Measurements from ENCODE around the gene BHMT2. TPM values are rescaled to one million over a fixed set of nuclear protein-coding genes. Genes with fewer than 3 reads are reported as not detected.

Gene BHMT2
- total and polyA plus RNA-seq, 8 donors, result 0.28 to 2.8 (median 1.6) TPM

DNA sequence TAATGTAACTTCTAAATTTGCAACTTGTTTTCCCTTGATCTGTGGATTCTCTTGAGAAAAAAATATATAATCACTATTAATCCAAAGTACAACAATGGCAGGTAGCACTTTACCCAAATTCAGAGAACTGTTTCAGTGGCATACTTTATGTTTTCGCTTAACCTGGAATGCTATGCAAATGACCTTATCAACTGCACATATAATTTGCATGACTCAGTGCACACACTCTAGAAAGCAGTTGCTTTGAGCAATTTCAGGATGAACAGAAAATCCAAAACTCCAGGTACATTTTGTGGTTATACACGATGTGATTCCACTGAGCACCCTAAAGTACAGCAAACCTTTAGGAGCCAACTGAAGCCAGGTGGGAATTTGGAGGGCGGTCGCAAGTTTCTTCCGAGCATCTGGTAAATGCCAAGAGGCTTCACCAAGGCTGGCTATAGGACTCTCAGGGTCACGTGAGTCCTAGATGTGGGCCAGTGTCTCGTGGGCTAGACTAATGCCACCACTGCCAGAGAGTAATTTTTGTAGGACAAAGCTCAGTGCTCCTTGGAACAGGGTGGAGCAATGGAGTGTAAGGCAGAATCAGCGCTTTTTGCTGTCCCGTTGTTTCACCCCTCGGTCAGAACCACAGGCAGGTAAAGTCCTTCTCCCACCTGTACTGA lies 37.4 kb upstream of the BHMT2 start:
- no peak overlapping the region for H3K27ac ChIP-seq
- H3K9me3 ChIP-seq, result no peaks in the 10 kb centered on the region
- TF ChIP-seq, protein P1, sequence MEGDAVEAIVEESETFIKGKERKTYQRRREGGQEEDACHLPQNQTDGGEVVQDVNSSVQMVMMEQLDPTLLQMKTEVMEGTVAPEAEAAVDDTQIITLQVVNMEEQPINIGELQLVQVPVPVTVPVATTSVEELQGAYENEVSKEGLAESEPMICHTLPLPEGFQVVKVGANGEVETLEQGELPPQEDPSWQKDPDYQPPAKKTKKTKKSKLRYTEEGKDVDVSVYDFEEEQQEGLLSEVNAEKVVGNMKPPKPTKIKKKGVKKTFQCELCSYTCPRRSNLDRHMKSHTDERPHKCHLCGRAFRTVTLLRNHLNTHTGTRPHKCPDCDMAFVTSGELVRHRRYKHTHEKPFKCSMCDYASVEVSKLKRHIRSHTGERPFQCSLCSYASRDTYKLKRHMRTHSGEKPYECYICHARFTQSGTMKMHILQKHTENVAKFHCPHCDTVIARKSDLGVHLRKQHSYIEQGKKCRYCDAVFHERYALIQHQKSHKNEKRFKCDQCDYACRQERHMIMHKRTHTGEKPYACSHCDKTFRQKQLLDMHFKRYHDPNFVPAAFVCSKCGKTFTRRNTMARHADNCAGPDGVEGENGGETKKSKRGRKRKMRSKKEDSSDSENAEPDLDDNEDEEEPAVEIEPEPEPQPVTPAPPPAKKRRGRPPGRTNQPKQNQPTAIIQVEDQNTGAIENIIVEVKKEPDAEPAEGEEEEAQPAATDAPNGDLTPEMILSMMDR (IDR thresholded peaks at IDR 0.05), result no peak
- H3K36me3 ChIP-seq, result no peaks in the 10 kb centered on the region
- FAIRE-seq, result no peak
- no peak for DNase-seq
- no peak for ATAC-seq
- WGBS, 2 donors, result 88 to 94% methylated on average over 10 of the region's 10 CpGs
- H3K4me1 ChIP-seq, result no peaks in the 10 kb centered on the region
- no peaks in the 10 kb centered on the region for H3K27me3 ChIP-seq
- H3K4me3 ChIP-seq, result no peak overlapping the region
- intact Hi-C loops (cut with DNase I), result loop anchor here in 1 of 3 donors (10.0 kb wide), 1 partner anchor 93 kb away; no protein-coding TSS in a partner anchor

DNA sequence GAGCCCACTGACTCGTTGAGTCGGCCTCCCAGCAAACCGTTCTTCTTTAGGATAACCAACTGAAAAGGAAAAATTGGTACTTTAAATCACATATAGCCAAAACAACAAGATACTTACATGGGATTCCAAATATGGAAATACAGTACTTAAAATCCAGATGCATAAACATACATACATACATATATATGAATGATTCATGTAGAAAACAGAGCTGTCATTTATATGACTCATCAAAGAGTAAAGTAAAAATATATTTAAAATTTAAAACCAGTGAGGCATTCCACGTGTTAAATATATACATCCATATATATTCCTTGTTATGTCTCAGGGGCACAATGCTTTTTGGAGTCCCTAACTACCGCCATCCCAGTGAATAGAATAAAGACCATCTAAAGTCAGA lies 36.8 kb upstream of the BHMT2 start:
- FAIRE-seq (no peak), ATAC-seq (no peak), DNase-seq (no peak)
- H3K4me1 ChIP-seq, result no peaks in the 10 kb centered on the region
- no peaks in the 10 kb centered on the region for H3K9me3 ChIP-seq
- intact Hi-C loops (cut with DNase I), result loop anchor here in 1 of 3 donors (10.0 kb wide), 1 partner anchor 92 kb away; no protein-coding TSS in a partner anchor
- H3K4me3 ChIP-seq, result no peak overlapping the region
- H3K36me3 ChIP-seq, result no peaks in the 10 kb centered on the region
- H3K27ac ChIP-seq, result no peak overlapping the region
- TF ChIP-seq, protein P1 (IDR thresholded peaks at IDR 0.05), result no peak
- no peaks in the 10 kb centered on the region for H3K27me3 ChIP-seq
- WGBS, 2 donors, result 82 to 92% methylated on average over 5 of the region's 5 CpGs

DNA sequence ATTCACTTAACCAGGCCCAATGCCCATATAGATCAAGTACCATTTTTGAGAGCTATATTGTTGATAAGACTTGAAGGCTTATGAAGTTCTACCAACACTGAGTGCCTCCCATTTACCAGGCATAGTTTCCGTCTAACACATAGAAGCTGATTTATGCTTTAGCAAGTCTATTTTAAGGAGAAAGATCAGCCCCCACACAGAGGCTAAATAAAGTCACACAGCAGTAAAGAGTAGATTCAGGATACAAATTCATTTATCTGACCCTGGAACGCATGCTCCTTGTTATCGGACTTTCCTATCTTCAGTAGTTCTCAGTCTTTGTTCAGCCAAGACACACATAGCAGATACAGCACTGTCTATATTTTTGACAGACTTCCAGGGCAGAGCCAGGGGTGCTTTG lies 34.3 kb upstream of the BHMT2 start:
- TF ChIP-seq, protein P1 (IDR thresholded peaks at IDR 0.05), result no peak
- no peak for ATAC-seq
- Histone ChIP-seq H3K4me1 (no peaks in the 10 kb centered on the region), H3K36me3 (no peaks in the 10 kb centered on the region), H3K4me3 (no peak overlapping the region), H3K27me3 (no peaks in the 10 kb centered on the region), H3K9me3 (no peaks in the 10 kb centered on the region), H3K27ac (no peak overlapping the region)
- WGBS, 2 donors, result 82 to 89% methylated on average over 3 of the region's 3 CpGs
- no peak for DNase-seq
- intact Hi-C loops (cut with DNase I), result loop anchor here in 1 of 3 donors (10.0 kb wide), 1 partner anchor 90 kb away; no protein-coding TSS in a partner anchor
- no peak for FAIRE-seq

DNA sequence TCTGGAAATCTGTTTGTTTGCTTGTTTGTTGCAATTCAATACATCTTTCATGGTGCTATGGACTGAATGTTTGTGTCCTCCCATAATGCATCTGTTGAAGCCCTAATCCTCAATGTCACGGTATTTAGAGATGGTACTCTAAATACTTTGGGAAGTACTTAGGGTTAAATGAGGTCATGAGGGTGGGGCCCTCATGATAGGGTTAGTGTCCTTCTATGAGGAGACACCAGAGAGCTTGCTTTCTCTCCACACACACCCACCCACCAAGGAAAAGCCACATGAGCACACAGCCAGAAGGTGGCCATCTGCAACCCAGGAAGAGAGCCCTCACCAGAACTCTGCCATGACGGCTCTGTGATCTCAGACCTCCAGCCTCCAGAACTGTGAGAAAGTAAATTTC lies 32.8 kb upstream of the BHMT2 start:
- TF ChIP-seq, protein P1 (IDR thresholded peaks at IDR 0.05), result no peak
- intact Hi-C loops (cut with DNase I), result loop anchor here in 1 of 3 donors (10.0 kb wide), 1 partner anchor 88 kb away; no protein-coding TSS in a partner anchor
- no peak for FAIRE-seq
- Histone ChIP-seq H3K36me3 (no peaks in the 10 kb centered on the region), H3K4me1 (no peaks in the 10 kb centered on the region), H3K4me3 (no peak overlapping the region), H3K27ac (no peak overlapping the region), H3K9me3 (no peaks in the 10 kb centered on the region), H3K27me3 (no peaks in the 10 kb centered on the region)
- ATAC-seq, result no peak
- WGBS, 2 donors, result 97 to 100% methylated on average over 2 of the region's 2 CpGs
- no peak for DNase-seq

DNA sequence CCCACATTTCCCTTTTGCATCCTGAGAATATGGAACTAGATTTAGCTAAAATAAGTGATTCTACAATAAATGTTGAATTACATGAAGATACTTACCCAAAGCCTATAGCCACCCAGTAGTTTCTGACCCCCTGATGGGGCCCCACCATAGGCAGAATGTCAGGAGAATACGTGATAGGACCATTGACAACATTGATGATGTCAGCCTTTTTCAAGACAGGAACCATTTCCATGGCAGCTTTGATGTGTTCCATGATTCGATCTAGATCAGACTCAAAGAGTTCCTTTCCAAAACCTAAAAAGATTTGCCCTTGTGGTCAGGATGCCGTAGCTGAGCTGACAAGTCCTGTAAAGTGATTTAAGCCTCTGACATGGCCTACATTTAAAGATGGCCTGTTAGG lies 27.4 kb upstream of the BHMT2 start:
- no peak for ATAC-seq
- 88 to 89% methylated on average over 3 of the region's 3 CpGs for WGBS, 2 donors
- H3K27me3 ChIP-seq, result no peaks in the 10 kb centered on the region
- H3K9me3 ChIP-seq, result no peaks in the 10 kb centered on the region
- TF ChIP-seq, protein P1 (IDR thresholded peaks at IDR 0.05), result no peak
- DNase-seq, result no peak
- FAIRE-seq, result no peak
- no peaks in the 10 kb centered on the region for H3K4me1 ChIP-seq
- no peak overlapping the region for H3K4me3 ChIP-seq
- H3K36me3 ChIP-seq, result no peaks in the 10 kb centered on the region
- no peak overlapping the region for H3K27ac ChIP-seq
- intact Hi-C loops (cut with DNase I), result no loop called here

Measured in pancreas (tissue), 10 donors.